ENCODE data around the gene MAMDC2.

DNA sequence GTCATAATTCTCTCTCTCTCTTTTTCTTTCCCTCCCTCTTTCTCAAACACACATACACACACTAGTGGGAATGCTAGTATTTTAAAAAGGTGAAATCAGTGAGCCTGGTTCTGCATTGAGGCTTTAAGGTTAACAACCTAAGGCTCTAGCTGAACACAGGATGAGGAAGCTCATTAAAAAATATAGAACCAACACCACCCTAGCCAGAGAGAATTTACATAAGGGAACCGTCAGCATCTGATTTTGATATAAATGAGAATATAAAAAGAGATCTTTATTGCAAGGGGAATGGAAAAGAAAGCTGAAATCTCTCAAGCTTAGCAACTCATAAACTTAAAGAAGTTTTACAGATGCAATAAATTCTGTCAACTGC, 100.5 kb downstream of the MAMDC2 start:
- TF ChIP-seq EZH2 (IDR thresholded peaks at IDR 0.05), result no peak
- TF ChIP-seq, protein P1, sequence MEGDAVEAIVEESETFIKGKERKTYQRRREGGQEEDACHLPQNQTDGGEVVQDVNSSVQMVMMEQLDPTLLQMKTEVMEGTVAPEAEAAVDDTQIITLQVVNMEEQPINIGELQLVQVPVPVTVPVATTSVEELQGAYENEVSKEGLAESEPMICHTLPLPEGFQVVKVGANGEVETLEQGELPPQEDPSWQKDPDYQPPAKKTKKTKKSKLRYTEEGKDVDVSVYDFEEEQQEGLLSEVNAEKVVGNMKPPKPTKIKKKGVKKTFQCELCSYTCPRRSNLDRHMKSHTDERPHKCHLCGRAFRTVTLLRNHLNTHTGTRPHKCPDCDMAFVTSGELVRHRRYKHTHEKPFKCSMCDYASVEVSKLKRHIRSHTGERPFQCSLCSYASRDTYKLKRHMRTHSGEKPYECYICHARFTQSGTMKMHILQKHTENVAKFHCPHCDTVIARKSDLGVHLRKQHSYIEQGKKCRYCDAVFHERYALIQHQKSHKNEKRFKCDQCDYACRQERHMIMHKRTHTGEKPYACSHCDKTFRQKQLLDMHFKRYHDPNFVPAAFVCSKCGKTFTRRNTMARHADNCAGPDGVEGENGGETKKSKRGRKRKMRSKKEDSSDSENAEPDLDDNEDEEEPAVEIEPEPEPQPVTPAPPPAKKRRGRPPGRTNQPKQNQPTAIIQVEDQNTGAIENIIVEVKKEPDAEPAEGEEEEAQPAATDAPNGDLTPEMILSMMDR (IDR thresholded peaks at IDR 0.05), result no peak
- no peak for TF ChIP-seq EZH2phosphoT487 (IDR thresholded peaks at IDR 0.05)
